ENCODE measurements around the gene APOC4. TPM values are rescaled to one million over a fixed set of nuclear protein-coding genes. Genes with fewer than 3 reads are reported as not detected.

Gene APOC4
- total and polyA plus RNA-seq, 2 experiments from 2014 or later, result not detected

DNA sequence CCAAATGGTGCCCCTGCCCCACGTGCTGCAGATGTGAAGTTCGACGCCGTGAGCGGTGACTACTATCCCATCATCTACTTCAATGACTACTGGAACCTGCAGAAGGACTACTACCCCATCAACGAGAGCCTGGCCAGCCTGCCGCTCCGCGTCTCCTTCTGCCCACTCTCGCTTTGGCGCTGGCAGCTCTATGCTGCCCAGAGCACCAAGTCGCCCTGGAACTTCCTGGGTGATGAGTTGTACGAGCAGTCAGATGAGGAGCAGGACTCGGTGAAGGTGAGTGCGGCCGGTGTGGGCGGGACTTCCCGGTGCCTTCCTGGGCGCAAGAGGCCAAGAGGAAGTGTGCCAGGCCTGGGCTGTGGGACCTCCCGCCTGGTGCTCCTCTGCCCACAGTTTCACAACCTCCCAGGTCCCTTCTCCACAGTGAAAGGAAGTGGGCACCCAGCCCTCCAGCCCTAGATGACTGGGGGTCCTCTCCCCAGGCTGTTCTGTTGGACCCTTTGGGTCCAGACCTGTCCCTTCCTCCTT lies 45.2 kb downstream of the APOC4 start:
- Mint-ChIP-seq H3K4me3 (no peak overlapping the region; the same call in 2 of the 3 replicates), H3K27me3 (ENCODE audit: insufficient read depth, low read depth, poor library complexity) (peaks cover 17% of the 10 kb centered on the region), H3K36me3 (ENCODE audit: low read depth) (peaks cover 33% of the 10 kb centered on the region), H3K27ac (no peak overlapping the region), H3K9me3 (no peaks in the 10 kb centered on the region), H3K4me1 (no peaks in the 10 kb centered on the region)
- Histone ChIP-seq H3K27ac (ENCODE audit: low read depth) (no peak overlapping the region), H3K4me1 (ENCODE audit: insufficient read depth) (no peaks in the 10 kb centered on the region), H3K27me3 (ENCODE audit: insufficient read depth) (no peaks in the 10 kb centered on the region), H3K9me2 (ENCODE audit: insufficient read depth) (no peaks in the 10 kb centered on the region), H3K36me3 (ENCODE audit: insufficient read depth) (peaks cover 4% of the 10 kb centered on the region; the same call in 1 of the 2 replicates), H3K4me2 (no peak overlapping the region), H4K20me1 (replicated peaks; ENCODE audit: insufficient read depth) (no peaks in the 10 kb centered on the region), H2AFZ (no peak overlapping the region), H3F3A (replicated peaks; ENCODE audit: low read depth) (no peaks in the 10 kb centered on the region), H3K4me3 (no peak overlapping the region), H3K79me2 (replicated peaks; ENCODE audit: insufficient read depth) (no peaks in the 10 kb centered on the region)
- no peak for DNase-seq (ENCODE audit: low spot score)
- no peak for ATAC-seq
- TF ChIP-seq POLR2AphosphoS5 (IDR thresholded peaks at IDR 0.05; ENCODE audit: low read depth) (no peak), NANOG (IDR thresholded peaks at IDR 0.05; ENCODE audit: borderline replicate concordance) (no peak), CREB1 (CRISPR knock-in tag; IDR thresholded peaks at IDR 0.05; ENCODE audit: low read depth) (no peak)

DNA sequence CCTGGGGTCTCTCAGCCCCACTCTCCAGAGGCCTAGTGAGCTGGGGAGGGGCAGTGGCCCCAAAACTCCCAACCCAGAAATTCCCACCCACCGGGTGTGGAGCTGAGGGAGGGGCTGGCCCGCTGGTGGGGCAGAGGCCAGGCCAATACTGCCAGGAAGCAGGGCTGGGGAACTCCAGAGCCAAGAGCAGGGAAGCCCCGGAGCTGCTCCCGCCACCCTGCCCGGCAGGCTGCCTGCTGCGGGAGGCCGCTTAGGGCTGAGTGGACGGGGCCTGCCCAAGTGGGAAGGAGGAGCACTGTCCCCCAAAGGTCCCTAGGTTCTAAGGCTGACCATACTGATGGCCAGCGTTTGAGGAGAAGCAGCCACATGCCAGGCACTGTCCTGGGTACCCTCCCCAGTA lies 46.2 kb downstream of the APOC4 start:
- Mint-ChIP-seq H3K9me3 (no peaks in the 10 kb centered on the region), H3K4me1 (no peaks in the 10 kb centered on the region), H3K27me3 (ENCODE audit: insufficient read depth, low read depth, poor library complexity) (peaks cover 14% of the 10 kb centered on the region), H3K36me3 (ENCODE audit: low read depth) (peaks cover 35% of the 10 kb centered on the region), H3K4me3 (no peak overlapping the region), H3K27ac (no peak overlapping the region)
- Histone ChIP-seq H3K4me2 (no peak overlapping the region), H3K4me1 (ENCODE audit: insufficient read depth) (no peaks in the 10 kb centered on the region), H3F3A (replicated peaks; ENCODE audit: low read depth) (no peaks in the 10 kb centered on the region), H3K79me2 (replicated peaks; ENCODE audit: insufficient read depth) (no peaks in the 10 kb centered on the region), H3K9me2 (ENCODE audit: insufficient read depth) (no peaks in the 10 kb centered on the region), H3K36me3 (ENCODE audit: insufficient read depth) (peaks cover 4% of the 10 kb centered on the region; the same call in 1 of the 2 replicates), H4K20me1 (replicated peaks; ENCODE audit: insufficient read depth) (no peaks in the 10 kb centered on the region), H3K27ac (ENCODE audit: low read depth) (no peak overlapping the region), H3K4me3 (no peak overlapping the region), H3K27me3 (ENCODE audit: insufficient read depth) (no peaks in the 10 kb centered on the region), H2AFZ (no peak overlapping the region)
- ATAC-seq (no peak), DNase-seq (ENCODE audit: low spot score) (no peak)
- TF ChIP-seq ZNF331 (CRISPR knock-in tag; IDR thresholded peaks at IDR 0.05; ENCODE audit: low read depth) (no peak), POLR2AphosphoS5 (IDR thresholded peaks at IDR 0.05; ENCODE audit: low read depth) (no peak), ZNF462 (CRISPR knock-in tag; IDR thresholded peaks at IDR 0.05) (no peak), ZNF114 (CRISPR knock-in tag; IDR thresholded peaks at IDR 0.05) (no peak), CTCF (conservative IDR thresholded peaks at IDR 0.05; ENCODE audit: low read depth in 2 of 2) (no peak), JUNB (IDR thresholded peaks at IDR 0.05; ENCODE audit: unreplicated experiment) (no peak), EZH2phosphoT487 (IDR thresholded peaks at IDR 0.05; ENCODE audit: unreplicated experiment) (no peak), STAT1 (IDR thresholded peaks at IDR 0.05; ENCODE audit: unreplicated experiment) (no peak)
- TF ChIP-seq, protein P1, sequence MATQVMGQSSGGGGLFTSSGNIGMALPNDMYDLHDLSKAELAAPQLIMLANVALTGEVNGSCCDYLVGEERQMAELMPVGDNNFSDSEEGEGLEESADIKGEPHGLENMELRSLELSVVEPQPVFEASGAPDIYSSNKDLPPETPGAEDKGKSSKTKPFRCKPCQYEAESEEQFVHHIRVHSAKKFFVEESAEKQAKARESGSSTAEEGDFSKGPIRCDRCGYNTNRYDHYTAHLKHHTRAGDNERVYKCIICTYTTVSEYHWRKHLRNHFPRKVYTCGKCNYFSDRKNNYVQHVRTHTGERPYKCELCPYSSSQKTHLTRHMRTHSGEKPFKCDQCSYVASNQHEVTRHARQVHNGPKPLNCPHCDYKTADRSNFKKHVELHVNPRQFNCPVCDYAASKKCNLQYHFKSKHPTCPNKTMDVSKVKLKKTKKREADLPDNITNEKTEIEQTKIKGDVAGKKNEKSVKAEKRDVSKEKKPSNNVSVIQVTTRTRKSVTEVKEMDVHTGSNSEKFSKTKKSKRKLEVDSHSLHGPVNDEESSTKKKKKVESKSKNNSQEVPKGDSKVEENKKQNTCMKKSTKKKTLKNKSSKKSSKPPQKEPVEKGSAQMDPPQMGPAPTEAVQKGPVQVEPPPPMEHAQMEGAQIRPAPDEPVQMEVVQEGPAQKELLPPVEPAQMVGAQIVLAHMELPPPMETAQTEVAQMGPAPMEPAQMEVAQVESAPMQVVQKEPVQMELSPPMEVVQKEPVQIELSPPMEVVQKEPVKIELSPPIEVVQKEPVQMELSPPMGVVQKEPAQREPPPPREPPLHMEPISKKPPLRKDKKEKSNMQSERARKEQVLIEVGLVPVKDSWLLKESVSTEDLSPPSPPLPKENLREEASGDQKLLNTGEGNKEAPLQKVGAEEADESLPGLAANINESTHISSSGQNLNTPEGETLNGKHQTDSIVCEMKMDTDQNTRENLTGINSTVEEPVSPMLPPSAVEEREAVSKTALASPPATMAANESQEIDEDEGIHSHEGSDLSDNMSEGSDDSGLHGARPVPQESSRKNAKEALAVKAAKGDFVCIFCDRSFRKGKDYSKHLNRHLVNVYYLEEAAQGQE (IDR thresholded peaks at IDR 0.05; ENCODE audit: unreplicated experiment), result no peak

Measured in GM23338 (cell line).